K562 (cell line): ENCODE results near the gene CLSTN2. TPM values are rescaled to one million over a fixed set of nuclear protein-coding genes. Genes with fewer than 3 reads are reported as not detected.

Source experiments
- ATAC-seq: fragments of 200-7000 bp; cut with Tn5 transposase; 3 replicates; pipeline ENCODE4 v1.9.1; 2020; ENCODE audit warnings: moderate library complexity
- BruUV-seq: library from RNA; stranded (reverse); fragments of 400-500 nt; replicated peaks from 2 replicates; lab custom pipeline; 2021; lab: Mats Ljungman, UMichigan
- CTCF ChIA-PET: fragments of 300-600 bp; formaldehyde crosslinking; extraction: SDS; loops from one replicate; lab custom pipeline; 2021; ENCODE audit warnings: low intra/inter-chr PET ratio; lab: Yijun Ruan, JAX
- POLR2A ChIA-PET: fragments of 300-600, 350-650 bp; sonication (Branson Sonifier 250); formaldehyde crosslinking; extraction: SDS; loops from one replicate; lab custom pipeline; 2021; ENCODE audit warnings: antibody characterized with exemption, inconsistent platforms; lab: Yijun Ruan, JAX
- DNase-seq, 4 experiments: peaks; one replicate each; pipeline versions ENCODE4 v3.0.0 to v3.0.0-alpha.2; 2011 to 2018; ENCODE audit warnings: low spot score in 3 of 4, mixed read lengths in 3 of 4; ENCODE audit errors: extremely low read depth in 1 of 4
- FAIRE-seq: peaks from 2 replicates; lab custom pipeline; 2011; peaks lifted over from hg19 to GRCh38; lab: Jason Lieb, UNC
- H2AFZ ChIP-seq: 2 replicates; pipeline ENCODE4 v1.6.0; 2011; ENCODE audit warnings: low read depth, low read length, control low read depth, inconsistent platforms
- H3K27ac ChIP-seq: fragments of 200-600 bp; 3 replicates; pipeline ENCODE4 v1.8.0; 2011; ENCODE audit warnings: low read depth, mild to moderate bottlenecking, control low read depth, inconsistent platforms, low read length, moderate library complexity, mixed read lengths; ENCODE audit errors: extremely low read depth
- H3K27me3 ChIP-seq, 2 experiments: fragments of 300-600 bp in 1 of 2; 2 replicates in 1 of 2; 3 replicates in 1 of 2; pipeline versions ENCODE4 v1.6.0 to v1.8.0; 2011; ENCODE audit warnings: inconsistent platforms in 2 of 2, low read length in 2 of 2, mild to moderate bottlenecking in 1 of 2, mixed read lengths in 1 of 2, moderate library complexity in 1 of 2; ENCODE audit not compliant: control insufficient read depth in 2 of 2, insufficient read depth in 2 of 2
- H3K36me3 ChIP-seq: fragments of 300-600 bp; 3 replicates; pipeline ENCODE4 v1.8.0; 2011; ENCODE audit warnings: mild to moderate bottlenecking, low read length, inconsistent platforms; ENCODE audit not compliant: control insufficient read depth, insufficient read depth
- H3K4me1 ChIP-seq, 2 experiments: fragments of 200-600 bp in 1 of 2; replicated peaks in 1 of 2; 2 replicates in 1 of 2; 3 replicates in 1 of 2; pipeline versions ENCODE4 v1.5.1 to v1.8.0; 2011; ENCODE audit warnings: inconsistent platforms in 2 of 2, low read length in 2 of 2, mild to moderate bottlenecking in 1 of 2, mixed read lengths in 1 of 2, moderate library complexity in 1 of 2; ENCODE audit not compliant: control insufficient read depth in 2 of 2, insufficient read depth in 2 of 2
- H3K4me2 ChIP-seq: 2 replicates; pipeline ENCODE4 v1.6.1; 2011; ENCODE audit warnings: low read length, control low read depth, inconsistent platforms, mixed read lengths; ENCODE audit not compliant: insufficient read depth
- H3K4me3 ChIP-seq: fragments of 200-600 bp; sonication (generic), shearing (Covaris generic); 2 replicates; pipeline ENCODE4 v1.5.1; 2016; ENCODE audit warnings: control low read depth, inconsistent platforms
- H3K79me2 ChIP-seq: fragments of 200-600 bp; 3 replicates; pipeline ENCODE4 v1.8.0; 2011; ENCODE audit warnings: low read length, inconsistent platforms; ENCODE audit not compliant: control insufficient read depth, insufficient read depth
- H3K9ac ChIP-seq, 2 experiments: 2 replicates each; pipeline versions ENCODE4 v1.6.0 to v1.6.1; 2011; ENCODE audit warnings: low read depth in 2 of 2, low read length in 2 of 2, control low read depth in 1 of 2, inconsistent platforms in 1 of 2, mild to moderate bottlenecking in 1 of 2, mixed read lengths in 1 of 2; ENCODE audit not compliant: insufficient read depth in 1 of 2
- H3K9me1 ChIP-seq: one replicate; pipeline ENCODE4 v1.6.0; 2011; ENCODE audit warnings: inconsistent platforms, mild to moderate bottlenecking, low read length, moderate library complexity; ENCODE audit not compliant: control insufficient read depth, insufficient read depth
- H3K9me3 ChIP-seq: replicated peaks from 2 replicates; pipeline ENCODE4 v1.5.1; 2011; ENCODE audit warnings: low read depth, low read length, inconsistent platforms; ENCODE audit not compliant: control insufficient read depth, insufficient read depth
- H4K20me1 ChIP-seq: replicated peaks from 2 replicates; pipeline ENCODE4 v1.6.1; 2011; ENCODE audit warnings: low read length, inconsistent platforms, mixed read lengths; ENCODE audit not compliant: control insufficient read depth, insufficient read depth
- CREM ChIP-seq: IDR thresholded peaks from 2 replicates; pipeline ENCODE4 v1.6.1; 2014; ENCODE audit warnings: antibody characterized with exemption, low read depth
- MYNN ChIP-seq, 2 experiments: sonication (generic); formaldehyde crosslinking in 1 of 2; IDR thresholded peaks; 2 replicates each; pipeline versions ENCODE4 v1.5.0 to v1.6.1; 2016 to 2020; ENCODE audit warnings: antibody characterized with exemption in 1 of 2, missing genetic modification reagents in 1 of 2
- NKRF ChIP-seq: fragments of 450-650 bp; IDR thresholded peaks from 2 replicates; pipeline ENCODE4 v1.6.1; 2016; ENCODE audit warnings: borderline replicate concordance
- RNF2 ChIP-seq: sonication (generic); IDR thresholded peaks from 2 replicates; pipeline ENCODE4 v1.6.1; 2016
- UBTF ChIP-seq, 2 experiments: IDR thresholded peaks; 2 replicates each; pipeline ENCODE4 v1.6.1; 2012; ENCODE audit warnings: improper control_type of control experiment in 2 of 2, low read depth in 2 of 2, low read length in 2 of 2, borderline replicate concordance in 1 of 2
- XRCC4 ChIP-seq: IDR thresholded peaks from one replicate; pipeline ENCODE4 v1.6.1; 2011; ENCODE audit not compliant: insufficient read depth, insufficient read length; ENCODE audit errors: extremely low read depth
- YY1 ChIP-seq, 3 experiments: IDR thresholded peaks; 2 replicates each; pipeline ENCODE4 v1.6.1; 2011; ENCODE audit warnings: low read length in 2 of 3, mild to moderate bottlenecking in 2 of 3, moderate library complexity in 2 of 3, borderline replicate concordance in 1 of 3, control low read depth in 1 of 3, low read depth in 1 of 3; ENCODE audit not compliant: insufficient read depth in 3 of 3, insufficient replicate concordance in 2 of 3, control insufficient read depth in 1 of 3, insufficient read length in 1 of 3; ENCODE audit errors: extremely low read depth in 1 of 3
- WGBS: fragments of 100-300 bp; shearing (Covaris generic); methylation state at CpG from one replicate; pipeline ENCODE4 v1.1.6; 2016; ENCODE audit warnings: low coverage, mixed read lengths; ENCODE audit not compliant: insufficient coverage; ENCODE audit errors: missing lambda C conversion rate; 5-methylcytosine and 5-hydroxymethylcytosine counted together
- in situ Hi-C: fragments of 300-500 bp; cut with MboI; formaldehyde crosslinking; loops from 4 replicates; pipeline ENCODE4 v1.15.0; 2018; ENCODE audit warnings: inconsistent platforms, mixed read lengths
- intact Hi-C: fragments of 100-400 bp; cut with micrococcal nuclease; formaldehyde crosslinking; loops from 2 replicates; pipeline ENCODE4 v1.14.2; 2022
- polyA plus RNA-seq, 8 experiments: library from polyadenylated mRNA; depleted of rRNA in 4 of 8; stranded (reverse) in 5 of 8; unstranded in 3 of 8; fragments of >200 nt; fragmentation: Nextera tagmentation in 2 of 8; fragmentation: Illumina TruSeq in 1 of 8; extraction: Ambion mirVana in 2 of 8; extraction: Trizol in 1 of 8; gene quantifications; 2 replicates each; pipeline versions ENCODE4 v1.2.1 to v1.2.3, GENCODE V29; 2011 to 2014; ENCODE audit warnings: inconsistent platforms in 1 of 8, missing spikeins in 1 of 8
- total RNA-seq, 7 experiments: library from RNA; depleted of rRNA in 6 of 7; stranded (reverse); fragments of >200 nt in 6 of 7; fragmentation: Illumina TruSeq in 2 of 7; extraction: Trizol in 2 of 7; gene quantifications; 2 replicates each; pipeline versions ENCODE4 v1.2.1 to v1.2.3, GENCODE V29; 2011 to 2021; ENCODE audit warnings: low replicate concordance in 1 of 7
- TF ChIP-seq, protein P1 (sequence below): fragments of 450-650 bp; IDR thresholded peaks from 2 replicates; pipeline ENCODE4 v1.6.1; 2016; ENCODE audit warnings: low read depth

CLSTN2 gene
- total and polyA plus RNA-seq, 9 of the 15 experiments (the other 6 are each of a cell fraction or from before 2014, with no cell fraction given): 0.02 to 0.04 (median 0.04) TPM; not detected in 6

DNA sequence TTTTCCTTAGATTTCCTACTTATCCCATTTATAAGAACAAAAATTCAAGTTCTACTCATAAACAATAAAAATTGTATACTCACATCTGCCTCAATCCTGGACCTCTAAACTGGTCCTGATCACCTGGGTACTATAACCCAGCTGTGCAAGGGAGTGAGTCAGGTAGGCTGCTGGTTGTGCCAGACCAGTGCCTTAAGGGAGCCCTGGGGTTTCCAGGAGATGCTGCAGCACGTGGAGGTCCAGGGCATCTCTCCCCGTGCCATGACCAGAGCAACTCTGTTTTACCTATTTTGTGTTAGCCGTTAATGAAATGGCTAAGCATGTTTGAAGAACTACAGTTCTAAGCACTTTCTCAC, 602.7 kb downstream of the CLSTN2 start:
- intact Hi-C loops (no loop called here), in situ Hi-C loops (no loop called here)
- Histone ChIP-seq H3K36me3 (no peaks in the 10 kb centered on the region), H2AFZ (no peak overlapping the region), H3K79me2 (no peaks in the 10 kb centered on the region), H3K4me1 (no peaks in the 10 kb centered on the region), H3K4me2 (no peak overlapping the region), H3K27ac (no peak overlapping the region), H4K20me1 (no peaks in the 10 kb centered on the region), H3K9me3 (no peaks in the 10 kb centered on the region), H3K9ac (no peak overlapping the region), H3K4me3 (no peak overlapping the region), H3K27me3 (no peaks in the 10 kb centered on the region), H3K9me1 (no peaks in the 10 kb centered on the region)
- ATAC-seq: no peak
- no peak for FAIRE-seq
- POLR2A ChIA-PET: no interaction called here
- DNase-seq: no peak
- 0% methylated on average over 3 of the region's 3 CpGs for WGBS
- CTCF ChIA-PET: no interaction called here
- no TSS peak for BruUV-seq
- TF ChIP-seq XRCC4 (no peak), CREM (no peak), MYNN (IDR thresholded peaks at IDR 0.05) (no peak), MYNN (CRISPR knock-in tag; IDR thresholded peaks at IDR 0.05) (no peak), UBTF (IDR thresholded peaks at IDR 0.05; ENCODE audit: borderline replicate concordance in 1 of 2, low read depth in 2 of 2, low read length in 2 of 2) (no peak), YY1 (IDR thresholded peaks at IDR 0.05; ENCODE audit: borderline replicate concordance in 1 of 3, control insufficient read depth in 1 of 3, extremely low read depth in 1 of 3, insufficient read depth in 3 of 3, insufficient read length in 1 of 3, insufficient replicate concordance in 2 of 3, low read depth in 1 of 3, low read length in 2 of 3) (no peak), NKRF (no peak), RNF2 (no peak)
- TF ChIP-seq, protein P1, sequence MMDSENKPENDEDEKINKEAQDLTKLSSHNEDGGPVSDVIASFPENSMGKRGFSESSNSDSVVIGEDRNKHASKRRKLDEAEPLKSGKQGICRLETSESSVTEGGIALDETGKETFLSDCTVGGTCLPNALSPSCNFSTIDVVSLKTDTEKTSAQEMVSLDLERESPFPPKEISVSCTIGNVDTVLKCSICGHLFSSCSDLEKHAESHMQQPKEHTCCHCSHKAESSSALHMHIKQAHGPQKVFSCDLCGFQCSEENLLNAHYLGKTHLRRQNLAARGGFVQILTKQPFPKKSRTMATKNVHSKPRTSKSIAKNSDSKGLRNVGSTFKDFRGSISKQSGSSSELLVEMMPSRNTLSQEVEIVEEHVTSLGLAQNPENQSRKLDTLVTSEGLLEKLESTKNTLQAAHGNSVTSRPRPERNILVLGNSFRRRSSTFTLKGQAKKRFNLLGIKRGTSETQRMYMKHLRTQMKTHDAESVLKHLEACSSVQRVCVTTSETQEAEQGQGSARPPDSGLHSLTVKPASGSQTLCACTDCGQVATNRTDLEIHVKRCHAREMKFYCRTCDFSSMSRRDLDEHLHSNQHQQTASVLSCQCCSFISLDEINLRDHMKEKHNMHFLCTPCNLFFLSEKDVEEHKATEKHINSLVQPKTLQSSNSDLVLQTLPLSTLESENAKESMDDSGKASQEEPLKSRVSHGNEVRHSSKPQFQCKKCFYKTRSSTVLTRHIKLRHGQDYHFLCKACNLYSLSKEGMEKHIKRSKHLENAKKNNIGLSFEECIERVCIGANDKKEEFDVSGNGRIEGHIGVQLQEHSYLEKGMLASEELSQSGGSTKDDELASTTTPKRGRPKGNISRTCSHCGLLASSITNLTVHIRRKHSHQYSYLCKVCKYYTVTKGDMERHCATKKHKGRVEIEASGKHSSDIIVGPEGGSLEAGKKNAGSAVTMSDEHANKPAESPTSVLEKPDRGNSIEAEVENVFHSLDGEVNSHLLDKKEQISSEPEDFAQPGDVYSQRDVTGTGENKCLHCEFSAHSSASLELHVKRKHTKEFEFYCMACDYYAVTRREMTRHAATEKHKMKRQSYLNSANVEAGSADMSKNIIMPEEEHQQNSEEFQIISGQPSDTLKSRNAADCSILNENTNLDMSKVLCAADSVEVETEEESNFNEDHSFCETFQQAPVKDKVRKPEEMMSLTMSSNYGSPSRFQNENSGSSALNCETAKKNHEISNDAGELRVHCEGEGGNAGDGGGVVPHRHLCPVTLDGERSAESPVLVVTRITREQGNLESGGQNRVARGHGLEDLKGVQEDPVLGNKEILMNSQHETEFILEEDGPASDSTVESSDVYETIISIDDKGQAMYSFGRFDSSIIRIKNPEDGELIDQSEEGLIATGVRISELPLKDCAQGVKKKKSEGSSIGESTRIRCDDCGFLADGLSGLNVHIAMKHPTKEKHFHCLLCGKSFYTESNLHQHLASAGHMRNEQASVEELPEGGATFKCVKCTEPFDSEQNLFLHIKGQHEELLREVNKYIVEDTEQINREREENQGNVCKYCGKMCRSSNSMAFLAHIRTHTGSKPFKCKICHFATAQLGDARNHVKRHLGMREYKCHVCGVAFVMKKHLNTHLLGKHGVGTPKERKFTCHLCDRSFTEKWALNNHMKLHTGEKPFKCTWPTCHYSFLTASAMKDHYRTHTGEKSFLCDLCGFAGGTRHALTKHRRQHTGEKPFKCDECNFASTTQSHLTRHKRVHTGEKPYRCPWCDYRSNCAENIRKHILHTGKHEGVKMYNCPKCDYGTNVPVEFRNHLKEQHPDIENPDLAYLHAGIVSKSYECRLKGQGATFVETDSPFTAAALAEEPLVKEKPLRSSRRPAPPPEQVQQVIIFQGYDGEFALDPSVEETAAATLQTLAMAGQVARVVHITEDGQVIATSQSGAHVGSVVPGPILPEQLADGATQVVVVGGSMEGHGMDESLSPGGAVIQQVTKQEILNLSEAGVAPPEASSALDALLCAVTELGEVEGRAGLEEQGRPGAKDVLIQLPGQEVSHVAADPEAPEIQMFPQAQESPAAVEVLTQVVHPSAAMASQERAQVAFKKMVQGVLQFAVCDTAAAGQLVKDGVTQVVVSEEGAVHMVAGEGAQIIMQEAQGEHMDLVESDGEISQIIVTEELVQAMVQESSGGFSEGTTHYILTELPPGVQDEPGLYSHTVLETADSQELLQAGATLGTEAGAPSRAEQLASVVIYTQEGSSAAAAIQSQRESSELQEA: no peak
